ENCODE measurements around the gene ROCK2.

ROCK2 gene

GRCh38 chr2:11327871-11328270 is 16.6 kb downstream of the ROCK2 start:
- TF ChIP-seq, protein P1, sequence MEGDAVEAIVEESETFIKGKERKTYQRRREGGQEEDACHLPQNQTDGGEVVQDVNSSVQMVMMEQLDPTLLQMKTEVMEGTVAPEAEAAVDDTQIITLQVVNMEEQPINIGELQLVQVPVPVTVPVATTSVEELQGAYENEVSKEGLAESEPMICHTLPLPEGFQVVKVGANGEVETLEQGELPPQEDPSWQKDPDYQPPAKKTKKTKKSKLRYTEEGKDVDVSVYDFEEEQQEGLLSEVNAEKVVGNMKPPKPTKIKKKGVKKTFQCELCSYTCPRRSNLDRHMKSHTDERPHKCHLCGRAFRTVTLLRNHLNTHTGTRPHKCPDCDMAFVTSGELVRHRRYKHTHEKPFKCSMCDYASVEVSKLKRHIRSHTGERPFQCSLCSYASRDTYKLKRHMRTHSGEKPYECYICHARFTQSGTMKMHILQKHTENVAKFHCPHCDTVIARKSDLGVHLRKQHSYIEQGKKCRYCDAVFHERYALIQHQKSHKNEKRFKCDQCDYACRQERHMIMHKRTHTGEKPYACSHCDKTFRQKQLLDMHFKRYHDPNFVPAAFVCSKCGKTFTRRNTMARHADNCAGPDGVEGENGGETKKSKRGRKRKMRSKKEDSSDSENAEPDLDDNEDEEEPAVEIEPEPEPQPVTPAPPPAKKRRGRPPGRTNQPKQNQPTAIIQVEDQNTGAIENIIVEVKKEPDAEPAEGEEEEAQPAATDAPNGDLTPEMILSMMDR (IDR thresholded peaks at IDR 0.05), result no peak
- no peak overlapping the region for H3K4me3 Mint-ChIP-seq
- H3K9me3 Mint-ChIP-seq, result peaks cover 28% of the 10 kb centered on the region
- DNase-seq, result no peak
- no peaks in the 10 kb centered on the region for H3K4me1 Mint-ChIP-seq
- no peak overlapping the region for H3K27ac Mint-ChIP-seq
- H3K27me3 Mint-ChIP-seq (ENCODE audit: low read depth, poor library complexity), result no peaks in the 10 kb centered on the region
- H3K36me3 Mint-ChIP-seq (ENCODE audit: low read depth), result peaks cover 25% of the 10 kb centered on the region

DNA sequence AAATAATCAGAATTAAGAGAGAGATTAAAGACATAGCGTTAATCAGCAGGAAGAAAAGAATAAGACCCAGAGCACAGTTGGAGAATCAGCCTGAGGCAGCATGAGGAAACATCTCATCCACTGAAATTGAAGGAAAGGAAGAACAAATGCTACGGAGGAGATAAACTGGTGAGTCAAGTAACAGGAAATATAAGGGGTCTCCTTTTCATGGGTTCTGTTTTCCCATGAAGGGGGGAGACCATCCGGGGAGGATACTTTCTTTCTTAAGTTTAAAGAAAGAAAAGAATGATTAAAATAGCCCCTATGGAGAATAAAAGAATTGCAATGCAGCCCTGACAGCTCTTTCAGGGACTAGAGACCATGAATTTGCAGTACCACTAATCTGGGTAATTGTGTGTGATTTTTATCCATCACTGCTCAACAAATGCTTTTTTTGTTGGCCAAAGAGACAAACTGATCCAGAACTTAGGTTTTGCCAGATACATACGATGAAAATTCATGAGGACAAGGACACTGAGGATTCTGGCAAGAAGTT is 17.7 kb downstream of the ROCK2 start:
- Mint-ChIP-seq H3K4me1 (no peaks in the 10 kb centered on the region), H3K9me3 (peaks cover 23% of the 10 kb centered on the region), H3K27me3 (ENCODE audit: low read depth, poor library complexity) (no peaks in the 10 kb centered on the region), H3K4me3 (no peak overlapping the region), H3K36me3 (ENCODE audit: low read depth) (peaks cover 24% of the 10 kb centered on the region), H3K27ac (no peak overlapping the region)
- DNase-seq, result no peak
- TF ChIP-seq, protein P1 (IDR thresholded peaks at IDR 0.05), result no peak

- Mint-ChIP-seq H3K4me1 (no peaks in the 10 kb centered on the region), H3K27ac (no peak overlapping the region), H3K27me3 (ENCODE audit: low read depth, poor library complexity) (no peaks in the 10 kb centered on the region), H3K9me3 (peaks cover 21% of the 10 kb centered on the region), H3K36me3 (ENCODE audit: low read depth) (peaks cover 25% of the 10 kb centered on the region), H3K4me3 (no peak overlapping the region)
- DNase-seq, result no peak
- TF ChIP-seq, protein P1 (IDR thresholded peaks at IDR 0.05), result no peak
These were observed 18.3 kb downstream of the ROCK2 start for GRCh38 chr2:11325961-11326676.

DNA sequence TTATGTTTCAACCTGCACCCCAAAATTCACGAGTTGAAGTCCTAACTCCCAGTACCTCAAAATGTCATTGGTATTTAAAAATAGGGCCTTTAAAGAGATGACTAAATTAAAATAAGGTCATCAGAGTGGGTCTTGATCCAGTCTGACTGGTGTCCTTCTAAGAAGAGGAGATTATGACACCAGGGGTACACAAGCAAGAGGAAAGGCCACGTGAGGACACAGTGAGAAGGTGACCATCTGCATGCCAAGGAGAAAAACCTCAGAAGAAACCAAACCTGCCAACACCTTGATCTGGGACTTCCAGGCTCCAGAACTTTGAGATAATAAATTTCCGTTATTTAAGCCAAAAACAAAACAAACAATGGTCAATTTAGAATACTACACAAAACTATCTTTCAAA is 22.6 kb downstream of the ROCK2 start:
- H3K9me3 Mint-ChIP-seq, result peaks cover 23% of the 10 kb centered on the region
- no peaks in the 10 kb centered on the region for H3K27me3 Mint-ChIP-seq (ENCODE audit: low read depth, poor library complexity)
- H3K4me3 Mint-ChIP-seq, result no peak overlapping the region
- TF ChIP-seq, protein P1 (IDR thresholded peaks at IDR 0.05), result no peak
- H3K36me3 Mint-ChIP-seq (ENCODE audit: low read depth), result peaks cover 51% of the 10 kb centered on the region
- H3K27ac Mint-ChIP-seq, result peak overlapping the region; percentile 8
- no peak for DNase-seq
- H3K4me1 Mint-ChIP-seq, result no peaks in the 10 kb centered on the region

DNA sequence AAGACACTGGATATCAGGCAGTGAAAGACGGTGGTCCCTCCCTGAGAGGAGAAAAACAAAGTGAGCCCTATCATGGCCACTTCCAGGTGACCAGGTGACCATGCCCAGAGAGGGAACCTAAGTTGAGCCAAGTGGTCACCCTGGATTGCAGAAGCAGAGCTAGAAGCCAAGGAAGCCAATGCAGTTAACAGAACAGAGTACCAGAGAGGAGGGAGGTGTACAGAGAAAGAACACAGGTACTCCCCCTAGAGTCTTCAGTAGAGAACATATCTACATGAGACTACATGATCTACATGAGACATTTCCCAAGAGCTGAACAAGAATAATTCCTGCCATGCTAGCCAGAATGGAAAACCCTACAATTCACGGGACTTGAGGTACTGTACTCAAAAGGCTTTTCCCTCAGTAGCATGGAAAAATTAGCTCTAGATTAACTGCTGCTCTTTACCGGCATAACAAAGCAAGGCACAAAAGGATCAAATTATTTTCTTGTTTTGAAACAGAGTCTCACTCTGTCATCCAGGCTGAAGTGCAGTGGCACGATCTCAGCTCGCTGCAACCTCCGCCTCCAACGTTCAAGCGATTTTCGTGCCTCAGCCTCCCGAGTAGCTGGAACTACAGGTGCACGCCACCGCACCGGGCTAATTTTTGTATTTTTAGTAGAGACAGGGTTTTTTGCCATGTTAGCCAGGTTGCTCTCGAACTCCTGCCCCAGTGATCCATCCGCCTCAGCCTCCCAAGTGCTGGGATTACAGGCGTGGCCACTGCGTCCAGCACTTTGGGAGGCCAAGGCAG is 23.5 kb downstream of the ROCK2 start:
- no peak for DNase-seq
- Mint-ChIP-seq H3K4me3 (no peak overlapping the region), H3K4me1 (no peaks in the 10 kb centered on the region), H3K36me3 (ENCODE audit: low read depth) (peaks cover 51% of the 10 kb centered on the region), H3K9me3 (peaks cover 23% of the 10 kb centered on the region), H3K27ac (no peak overlapping the region), H3K27me3 (ENCODE audit: low read depth, poor library complexity) (no peaks in the 10 kb centered on the region)
- TF ChIP-seq, protein P1 (IDR thresholded peaks at IDR 0.05), result no peak

Measured in nephron progenitor cell (in vitro differentiated cells).